Measurements from ENCODE around the gene GREM2.

DNA sequence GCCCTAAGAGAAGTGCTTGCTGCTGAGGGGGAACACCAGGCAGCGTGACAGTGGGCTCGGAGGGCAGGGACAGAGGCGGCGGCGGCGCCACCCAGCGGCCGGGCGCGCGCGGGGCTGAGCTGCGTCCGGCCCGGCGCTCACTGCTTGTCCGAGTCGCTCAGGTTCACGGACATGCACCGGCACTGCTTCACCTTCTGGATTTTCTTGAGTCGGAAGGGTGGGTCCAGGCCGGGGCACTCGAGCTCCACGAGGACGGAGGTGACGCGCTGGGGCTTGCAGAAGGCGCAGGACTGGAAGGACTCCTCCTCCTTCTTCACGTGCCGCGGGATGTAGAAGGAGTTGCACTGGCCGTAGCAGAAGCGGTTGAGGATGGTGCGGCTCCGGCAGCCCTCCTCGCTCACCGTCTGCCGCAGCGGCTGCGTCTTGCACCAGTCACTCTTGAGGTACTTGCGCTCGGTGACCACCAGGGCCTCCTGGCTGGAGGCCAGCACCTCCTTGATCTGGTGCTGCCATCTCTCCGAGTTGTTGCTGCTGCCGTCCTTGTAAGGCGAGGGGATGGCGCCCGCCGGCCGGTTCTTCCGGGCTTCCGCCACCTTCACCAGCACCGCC, 119.0 kb downstream of the GREM2 start:
- TF ChIP-seq FOXM1 (IDR thresholded peaks at IDR 0.05; ENCODE audit: borderline replicate concordance, low read depth) (no peak), NFIC (IDR thresholded peaks at IDR 0.05) (no peak), RAD21 (IDR thresholded peaks at IDR 0.05; ENCODE audit: low read depth) (no peak), EP300 (IDR thresholded peaks at IDR 0.05; ENCODE audit: borderline replicate concordance) (no peak)
- TF ChIP-seq, protein P1, sequence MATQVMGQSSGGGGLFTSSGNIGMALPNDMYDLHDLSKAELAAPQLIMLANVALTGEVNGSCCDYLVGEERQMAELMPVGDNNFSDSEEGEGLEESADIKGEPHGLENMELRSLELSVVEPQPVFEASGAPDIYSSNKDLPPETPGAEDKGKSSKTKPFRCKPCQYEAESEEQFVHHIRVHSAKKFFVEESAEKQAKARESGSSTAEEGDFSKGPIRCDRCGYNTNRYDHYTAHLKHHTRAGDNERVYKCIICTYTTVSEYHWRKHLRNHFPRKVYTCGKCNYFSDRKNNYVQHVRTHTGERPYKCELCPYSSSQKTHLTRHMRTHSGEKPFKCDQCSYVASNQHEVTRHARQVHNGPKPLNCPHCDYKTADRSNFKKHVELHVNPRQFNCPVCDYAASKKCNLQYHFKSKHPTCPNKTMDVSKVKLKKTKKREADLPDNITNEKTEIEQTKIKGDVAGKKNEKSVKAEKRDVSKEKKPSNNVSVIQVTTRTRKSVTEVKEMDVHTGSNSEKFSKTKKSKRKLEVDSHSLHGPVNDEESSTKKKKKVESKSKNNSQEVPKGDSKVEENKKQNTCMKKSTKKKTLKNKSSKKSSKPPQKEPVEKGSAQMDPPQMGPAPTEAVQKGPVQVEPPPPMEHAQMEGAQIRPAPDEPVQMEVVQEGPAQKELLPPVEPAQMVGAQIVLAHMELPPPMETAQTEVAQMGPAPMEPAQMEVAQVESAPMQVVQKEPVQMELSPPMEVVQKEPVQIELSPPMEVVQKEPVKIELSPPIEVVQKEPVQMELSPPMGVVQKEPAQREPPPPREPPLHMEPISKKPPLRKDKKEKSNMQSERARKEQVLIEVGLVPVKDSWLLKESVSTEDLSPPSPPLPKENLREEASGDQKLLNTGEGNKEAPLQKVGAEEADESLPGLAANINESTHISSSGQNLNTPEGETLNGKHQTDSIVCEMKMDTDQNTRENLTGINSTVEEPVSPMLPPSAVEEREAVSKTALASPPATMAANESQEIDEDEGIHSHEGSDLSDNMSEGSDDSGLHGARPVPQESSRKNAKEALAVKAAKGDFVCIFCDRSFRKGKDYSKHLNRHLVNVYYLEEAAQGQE (IDR thresholded peaks at IDR 0.05; ENCODE audit: low read depth), result no peak
